GM18526 (cell line): ENCODE measurements around the gene PEMT.

Experiments
- POLR2A ChIP-seq: IDR thresholded peaks from 3 replicates; pipeline ENCODE4 v1.6.1; 2011; ENCODE audit not compliant: insufficient read length; ENCODE audit errors: extremely low read depth

PEMT gene

GRCh38 chr17:17462048-17462824 lies 129.3 kb downstream of the PEMT start:
- TF ChIP-seq POLR2A: no peak

DNA sequence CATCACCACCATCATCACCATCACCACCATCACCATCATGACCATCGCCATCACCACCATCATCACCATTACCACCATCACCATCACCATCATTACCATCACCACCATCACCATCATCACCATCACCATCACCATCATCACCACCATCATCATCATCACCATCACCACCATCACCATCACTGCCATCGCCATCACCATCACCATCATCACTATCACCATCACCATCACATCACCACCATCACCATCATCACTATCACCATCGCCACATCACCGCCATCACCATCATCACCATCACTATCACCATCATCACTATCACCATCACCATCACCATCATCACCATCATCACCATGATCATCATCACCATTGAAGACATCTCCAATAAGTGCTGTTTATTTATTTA lies 131.5 kb downstream of the PEMT start:
- no peak for TF ChIP-seq POLR2A

DNA sequence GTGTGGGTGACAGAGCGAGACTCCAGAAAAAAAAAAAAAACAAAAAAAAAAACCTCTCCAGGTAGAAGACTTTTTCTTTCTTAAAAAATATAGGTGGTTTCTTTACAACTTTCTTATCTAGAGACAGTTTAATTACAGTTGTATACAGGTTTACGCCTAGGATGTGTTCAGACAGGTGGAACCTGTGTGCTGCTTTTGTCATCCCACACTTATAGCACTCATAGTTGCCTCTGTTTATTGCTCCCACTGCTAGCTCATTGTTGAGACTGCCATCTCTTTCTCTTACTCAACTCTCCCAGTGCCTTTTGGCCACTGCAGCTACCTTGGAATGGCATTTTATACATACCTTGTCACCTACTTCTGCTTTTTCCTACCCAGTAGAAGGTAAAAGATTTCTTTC lies 133.8 kb downstream of the PEMT start:
- TF ChIP-seq POLR2A: no peak

DNA sequence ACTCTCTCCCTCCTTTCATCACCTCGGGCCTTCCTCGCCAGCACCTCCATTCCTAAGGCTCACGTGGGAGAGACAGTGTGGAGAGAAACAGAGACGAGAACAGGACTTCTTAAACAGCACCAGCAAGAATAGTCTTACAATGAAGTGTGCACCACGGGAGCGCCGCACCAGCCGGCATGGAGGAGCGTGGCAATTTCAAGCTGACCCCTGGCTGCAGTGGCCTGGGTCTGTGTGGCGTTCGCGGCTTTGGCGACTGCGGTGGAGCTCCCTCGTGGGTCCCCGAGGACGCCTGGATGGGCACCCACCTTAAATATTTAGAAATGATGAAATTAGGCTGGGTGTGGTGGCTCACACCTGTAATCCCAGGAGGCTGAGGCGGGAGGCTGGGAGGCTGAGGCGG lies 135.3 kb downstream of the PEMT start:
- no peak for TF ChIP-seq POLR2A
